Measurements from ENCODE around the gene DECR2. TPM values are rescaled to one million over a fixed set of nuclear protein-coding genes. Genes with fewer than 3 reads are reported as not detected.

DECR2 gene
- total RNA-seq, 2 donors from 2014 or later, result 7.5 to 9.0 TPM

GRCh38 chr16:460787-461186 is 59.1 kb downstream of the DECR2 start:
- H3K36me3 Mint-ChIP-seq (ENCODE audit: low read depth), result peaks cover 8% of the 10 kb centered on the region
- no peaks in the 10 kb centered on the region for H3K9me3 ChIP-seq (ENCODE audit: control insufficient read depth, low read length, poor library complexity, severe bottlenecking)
- H3K4me1 Mint-ChIP-seq, result peaks cover 13% of the 10 kb centered on the region
- no peak for DNase-seq
- H3K27ac Mint-ChIP-seq, result no peak overlapping the region
- no peak for ATAC-seq
- H3K27me3 Mint-ChIP-seq, result no peaks in the 10 kb centered on the region
- no peak overlapping the region for H3K4me3 Mint-ChIP-seq

Other genes starting within 250 kb of the DECR2 start
- gene HBZ, start 249.2 kb upstream of the DECR2 start, total RNA-seq, result not detected
- gene HBM, start 235.9 kb upstream of the DECR2 start, total RNA-seq, result not detected
- not detected for gene HBA2, start 229.0 kb upstream of the DECR2 start, total RNA-seq
- gene HBA1, start 225.2 kb upstream of the DECR2 start, total RNA-seq, result 1 to 10 TPM in 1 of 2 donors, under 1 TPM in 1; 0.65 to 6.5 TPM
- gene HBQ1, start 221.4 kb upstream of the DECR2 start, total RNA-seq, result not detected
- 100 to 1,000 TPM; 137 to 142 TPM for gene LUC7L, start 172.4 kb upstream of the DECR2 start, total RNA-seq
- gene FAM234A, start 167.1 kb upstream of the DECR2 start, total RNA-seq, result 10 to 100 TPM; 20.8 to 21.2 TPM
- gene RGS11, start 125.9 kb upstream of the DECR2 start, total RNA-seq, result not detected
- not detected for gene ARHGDIG, start 121.3 kb upstream of the DECR2 start, total RNA-seq
- gene PDIA2, start 118.7 kb upstream of the DECR2 start, total RNA-seq, result under 1 TPM in 1 of 2 donors, not detected in 1; 0.99 TPM
- 10 to 100 TPM; 38.9 to 42.5 TPM for gene AXIN1, start 49.2 kb upstream of the DECR2 start, total RNA-seq
- gene MRPL28, start 31.3 kb upstream of the DECR2 start, total RNA-seq, result 10 to 100 TPM; 25.2 to 25.9 TPM
- gene PGAP6, start 19.9 kb upstream of the DECR2 start, total RNA-seq, result 100 to 1,000 TPM in 1 of 2 donors, 10 to 100 TPM in 1; 39.7 to 106 TPM
- 10 to 100 TPM; 31.9 to 39.8 TPM for gene NME4, start 4.7 kb upstream of the DECR2 start, total RNA-seq
- 10 to 100 TPM; 39.9 to 45.1 TPM for gene RAB11FIP3, start 23.8 kb downstream of the DECR2 start, total RNA-seq
- gene CAPN15, start 125.8 kb downstream of the DECR2 start, total RNA-seq, result 10 to 100 TPM; 63.9 to 71.0 TPM
- not detected for gene PRR35, start 158.5 kb downstream of the DECR2 start, total RNA-seq
- 1 to 10 TPM in 1 of 2 donors, under 1 TPM in 1; 0.86 to 1.4 TPM for gene NHLRC4, start 165.1 kb downstream of the DECR2 start, total RNA-seq
- gene PIGQ, start 168.1 kb downstream of the DECR2 start, total RNA-seq, result 10 to 100 TPM; 25.6 to 32.4 TPM
- gene RAB40C, start 188.2 kb downstream of the DECR2 start, total RNA-seq, result 10 to 100 TPM; 10.6 to 11.6 TPM
- under 1 TPM; 0.10 to 0.18 TPM for gene WFIKKN1, start 229.1 kb downstream of the DECR2 start, total RNA-seq
- gene METTL26, start 234.4 kb downstream of the DECR2 start, total RNA-seq, result 10 to 100 TPM; 39.2 to 40.4 TPM
- 10 to 100 TPM; 15.7 to 17.1 TPM for gene MCRIP2, start 239.9 kb downstream of the DECR2 start, total RNA-seq
- gene WDR90, start 247.5 kb downstream of the DECR2 start, total RNA-seq, result 10 to 100 TPM; 11.1 to 15.3 TPM